ENCODE data around the gene SEMA5B. TPM values are rescaled to one million over a fixed set of nuclear protein-coding genes. Genes with fewer than 3 reads are reported as not detected.

SEMA5B gene
- total and polyA plus RNA-seq, 2 experiments from 2014 or later: 8.0 to 26.8 TPM

DNA sequence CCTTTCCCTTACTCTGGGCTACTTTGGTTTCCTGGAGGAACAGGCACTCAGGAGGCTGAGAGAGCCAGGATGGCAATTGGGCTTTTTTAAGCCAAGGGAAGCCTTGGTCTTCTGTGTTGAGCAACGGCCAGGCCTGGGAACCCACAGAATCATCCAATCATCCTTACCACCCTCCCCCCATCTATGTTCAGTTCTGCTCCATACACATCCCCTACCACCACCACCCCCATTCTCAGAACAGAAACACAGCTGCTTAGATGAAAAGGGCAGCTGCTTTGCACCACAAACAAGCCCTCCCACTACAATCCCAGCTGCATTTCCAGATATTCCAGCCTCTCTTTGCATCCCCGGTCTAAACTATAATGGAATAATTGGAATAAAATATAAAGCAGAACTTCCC, 21.0 kb downstream of the SEMA5B start:
- Mint-ChIP-seq H3K9me3 (no peaks in the 10 kb centered on the region), H3K27me3 (ENCODE audit: insufficient read depth, low read depth, poor library complexity) (peaks cover 13% of the 10 kb centered on the region), H3K27ac (no peak overlapping the region), H3K36me3 (ENCODE audit: low read depth) (no peaks in the 10 kb centered on the region), H3K4me3 (no peak overlapping the region), H3K4me1 (peaks cover 57% of the 10 kb centered on the region)
- Histone ChIP-seq H4K20me1 (replicated peaks; ENCODE audit: insufficient read depth) (0 out of 2 replicates have a peak, but pooled peaks cover 9% of the 10 kb centered on the region), H3K27me3 (ENCODE audit: insufficient read depth) (no peaks in the 10 kb centered on the region), H3K4me2 (no peak overlapping the region), H3F3A (replicated peaks; ENCODE audit: low read depth) (no peaks in the 10 kb centered on the region; the same call in 1 of the 2 replicates), H3K4me1 (ENCODE audit: insufficient read depth) (peaks cover 21% of the 10 kb centered on the region), H2AFZ (no peak overlapping the region), H3K27ac (ENCODE audit: low read depth) (no peak overlapping the region), H3K4me3 (no peak overlapping the region), H3K36me3 (ENCODE audit: insufficient read depth) (no peaks in the 10 kb centered on the region), H3K79me2 (replicated peaks; ENCODE audit: insufficient read depth) (no peaks in the 10 kb centered on the region; the same call in 1 of the 2 replicates), H3K9me2 (ENCODE audit: insufficient read depth) (no peaks in the 10 kb centered on the region)
- no peak for ATAC-seq
- no peak for DNase-seq (ENCODE audit: low spot score)
- TF ChIP-seq NANOG (IDR thresholded peaks at IDR 0.05; ENCODE audit: borderline replicate concordance) (no peak), JUNB (IDR thresholded peaks at IDR 0.05; ENCODE audit: unreplicated experiment) (no peak), EZH2 (IDR thresholded peaks at IDR 0.05; ENCODE audit: low read depth, unreplicated experiment) (no peak), ZNF331 (CRISPR knock-in tag; IDR thresholded peaks at IDR 0.05; ENCODE audit: low read depth) (no peak), POLR2AphosphoS5 (IDR thresholded peaks at IDR 0.05; ENCODE audit: low read depth) (no peak), EZH2phosphoT487 (IDR thresholded peaks at IDR 0.05; ENCODE audit: unreplicated experiment) (no peak), CREB1 (CRISPR knock-in tag; IDR thresholded peaks at IDR 0.05; ENCODE audit: low read depth) (no peak)
- TF ChIP-seq, protein P1, sequence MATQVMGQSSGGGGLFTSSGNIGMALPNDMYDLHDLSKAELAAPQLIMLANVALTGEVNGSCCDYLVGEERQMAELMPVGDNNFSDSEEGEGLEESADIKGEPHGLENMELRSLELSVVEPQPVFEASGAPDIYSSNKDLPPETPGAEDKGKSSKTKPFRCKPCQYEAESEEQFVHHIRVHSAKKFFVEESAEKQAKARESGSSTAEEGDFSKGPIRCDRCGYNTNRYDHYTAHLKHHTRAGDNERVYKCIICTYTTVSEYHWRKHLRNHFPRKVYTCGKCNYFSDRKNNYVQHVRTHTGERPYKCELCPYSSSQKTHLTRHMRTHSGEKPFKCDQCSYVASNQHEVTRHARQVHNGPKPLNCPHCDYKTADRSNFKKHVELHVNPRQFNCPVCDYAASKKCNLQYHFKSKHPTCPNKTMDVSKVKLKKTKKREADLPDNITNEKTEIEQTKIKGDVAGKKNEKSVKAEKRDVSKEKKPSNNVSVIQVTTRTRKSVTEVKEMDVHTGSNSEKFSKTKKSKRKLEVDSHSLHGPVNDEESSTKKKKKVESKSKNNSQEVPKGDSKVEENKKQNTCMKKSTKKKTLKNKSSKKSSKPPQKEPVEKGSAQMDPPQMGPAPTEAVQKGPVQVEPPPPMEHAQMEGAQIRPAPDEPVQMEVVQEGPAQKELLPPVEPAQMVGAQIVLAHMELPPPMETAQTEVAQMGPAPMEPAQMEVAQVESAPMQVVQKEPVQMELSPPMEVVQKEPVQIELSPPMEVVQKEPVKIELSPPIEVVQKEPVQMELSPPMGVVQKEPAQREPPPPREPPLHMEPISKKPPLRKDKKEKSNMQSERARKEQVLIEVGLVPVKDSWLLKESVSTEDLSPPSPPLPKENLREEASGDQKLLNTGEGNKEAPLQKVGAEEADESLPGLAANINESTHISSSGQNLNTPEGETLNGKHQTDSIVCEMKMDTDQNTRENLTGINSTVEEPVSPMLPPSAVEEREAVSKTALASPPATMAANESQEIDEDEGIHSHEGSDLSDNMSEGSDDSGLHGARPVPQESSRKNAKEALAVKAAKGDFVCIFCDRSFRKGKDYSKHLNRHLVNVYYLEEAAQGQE (IDR thresholded peaks at IDR 0.05; ENCODE audit: unreplicated experiment): no peak
- TF ChIP-seq, protein P2, sequence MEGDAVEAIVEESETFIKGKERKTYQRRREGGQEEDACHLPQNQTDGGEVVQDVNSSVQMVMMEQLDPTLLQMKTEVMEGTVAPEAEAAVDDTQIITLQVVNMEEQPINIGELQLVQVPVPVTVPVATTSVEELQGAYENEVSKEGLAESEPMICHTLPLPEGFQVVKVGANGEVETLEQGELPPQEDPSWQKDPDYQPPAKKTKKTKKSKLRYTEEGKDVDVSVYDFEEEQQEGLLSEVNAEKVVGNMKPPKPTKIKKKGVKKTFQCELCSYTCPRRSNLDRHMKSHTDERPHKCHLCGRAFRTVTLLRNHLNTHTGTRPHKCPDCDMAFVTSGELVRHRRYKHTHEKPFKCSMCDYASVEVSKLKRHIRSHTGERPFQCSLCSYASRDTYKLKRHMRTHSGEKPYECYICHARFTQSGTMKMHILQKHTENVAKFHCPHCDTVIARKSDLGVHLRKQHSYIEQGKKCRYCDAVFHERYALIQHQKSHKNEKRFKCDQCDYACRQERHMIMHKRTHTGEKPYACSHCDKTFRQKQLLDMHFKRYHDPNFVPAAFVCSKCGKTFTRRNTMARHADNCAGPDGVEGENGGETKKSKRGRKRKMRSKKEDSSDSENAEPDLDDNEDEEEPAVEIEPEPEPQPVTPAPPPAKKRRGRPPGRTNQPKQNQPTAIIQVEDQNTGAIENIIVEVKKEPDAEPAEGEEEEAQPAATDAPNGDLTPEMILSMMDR (conservative IDR thresholded peaks at IDR 0.05; ENCODE audit: low read depth in 2 of 2): no peak

DNA sequence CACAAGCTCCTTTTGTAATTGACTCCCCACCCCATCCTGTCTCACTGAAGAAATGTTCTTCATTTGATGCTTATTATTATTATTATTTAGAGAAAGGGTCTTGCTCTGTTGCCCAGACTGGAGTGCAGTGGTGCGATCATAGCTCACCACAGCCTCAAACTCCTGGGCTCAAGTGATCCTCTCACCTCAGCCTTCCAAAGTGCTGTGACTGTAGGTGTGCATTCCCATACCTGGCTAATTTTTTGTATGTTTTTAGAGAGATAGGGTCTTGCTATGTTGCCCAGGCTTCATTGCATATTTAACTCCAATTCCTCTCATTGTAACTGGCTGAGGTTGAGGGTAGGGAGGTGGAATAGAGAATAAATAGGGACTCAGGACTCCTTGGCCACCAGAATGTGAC, 22.3 kb downstream of the SEMA5B start:
- no peak overlapping the region for H2AFZ ChIP-seq
- no peak overlapping the region for H3K27ac ChIP-seq (ENCODE audit: low read depth)
- ATAC-seq: no peak
- H3K9me3 Mint-ChIP-seq: no peaks in the 10 kb centered on the region
- H3K9me2 ChIP-seq (ENCODE audit: insufficient read depth): no peaks in the 10 kb centered on the region
- peaks cover 21% of the 10 kb centered on the region for H3K4me1 ChIP-seq (ENCODE audit: insufficient read depth)
- no peaks in the 10 kb centered on the region; the same call in 1 of the 2 replicates for H3K79me2 ChIP-seq (replicated peaks; ENCODE audit: insufficient read depth)
- H3K27ac Mint-ChIP-seq: no peak overlapping the region; the same call in 1 of the 2 replicates
- no peaks in the 10 kb centered on the region for H3K36me3 Mint-ChIP-seq (ENCODE audit: low read depth)
- H3K4me2 ChIP-seq: no peak overlapping the region
- H3F3A ChIP-seq (replicated peaks; ENCODE audit: low read depth): no peaks in the 10 kb centered on the region; the same call in 1 of the 2 replicates
- peaks cover 61% of the 10 kb centered on the region for H3K4me1 Mint-ChIP-seq
- DNase-seq (ENCODE audit: low spot score): no peak
- no peak overlapping the region for H3K4me3 Mint-ChIP-seq
- H3K36me3 ChIP-seq (ENCODE audit: insufficient read depth): no peaks in the 10 kb centered on the region
- 0 out of 2 replicates have a peak, but pooled peaks cover 9% of the 10 kb centered on the region for H4K20me1 ChIP-seq (replicated peaks; ENCODE audit: insufficient read depth)
- H3K4me3 ChIP-seq: no peak overlapping the region
- H3K27me3 ChIP-seq (ENCODE audit: insufficient read depth): no peaks in the 10 kb centered on the region
- H3K27me3 Mint-ChIP-seq (ENCODE audit: insufficient read depth, low read depth, poor library complexity): peaks cover 12% of the 10 kb centered on the region
- TF ChIP-seq CREB1 (CRISPR knock-in tag; IDR thresholded peaks at IDR 0.05; ENCODE audit: low read depth) (no peak), NANOG (IDR thresholded peaks at IDR 0.05; ENCODE audit: borderline replicate concordance) (no peak), JUNB (IDR thresholded peaks at IDR 0.05; ENCODE audit: unreplicated experiment) (no peak)
- TF ChIP-seq, protein P3, sequence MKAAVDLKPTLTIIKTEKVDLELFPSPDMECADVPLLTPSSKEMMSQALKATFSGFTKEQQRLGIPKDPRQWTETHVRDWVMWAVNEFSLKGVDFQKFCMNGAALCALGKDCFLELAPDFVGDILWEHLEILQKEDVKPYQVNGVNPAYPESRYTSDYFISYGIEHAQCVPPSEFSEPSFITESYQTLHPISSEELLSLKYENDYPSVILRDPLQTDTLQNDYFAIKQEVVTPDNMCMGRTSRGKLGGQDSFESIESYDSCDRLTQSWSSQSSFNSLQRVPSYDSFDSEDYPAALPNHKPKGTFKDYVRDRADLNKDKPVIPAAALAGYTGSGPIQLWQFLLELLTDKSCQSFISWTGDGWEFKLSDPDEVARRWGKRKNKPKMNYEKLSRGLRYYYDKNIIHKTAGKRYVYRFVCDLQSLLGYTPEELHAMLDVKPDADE (IDR thresholded peaks at IDR 0.05): no peak
